ENCODE measurements around the gene CTSA. TPM values are rescaled to one million over a fixed set of nuclear protein-coding genes. Genes with fewer than 3 reads are reported as not detected.
"Not testable (repeated sequence)": the region's sequence is repeated elsewhere in the genome, so short reads cannot be mapped to it uniquely, and the experiment has no call there.

Gene CTSA
- total and polyA plus RNA-seq, 9 donors: 45.0 to 210 (median 110) TPM

DNA sequence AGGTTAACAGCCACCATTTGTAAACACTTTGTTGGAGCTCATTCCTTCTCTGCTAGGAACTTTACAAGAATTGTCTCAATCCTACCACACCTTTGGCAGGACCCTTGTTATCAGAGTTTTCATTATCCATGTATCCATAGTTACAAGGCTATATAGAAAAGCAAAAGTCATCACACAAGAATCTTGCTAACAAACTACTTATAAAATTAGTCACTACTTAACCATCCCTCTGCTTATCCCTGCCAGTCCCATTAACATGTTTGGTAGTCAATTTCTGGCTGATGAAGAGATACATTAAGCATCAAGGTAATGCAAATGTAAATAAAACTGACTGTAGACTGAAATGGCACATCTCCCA, 23.3 kb upstream of the CTSA start:
- Histone ChIP-seq H3K27me3 (no peaks in the 10 kb centered on the region), H3K4me3 (no peak overlapping the region), H3K27ac (peak overlapping the region in 1 of 2 donors; percentile 69), H3K9me3 (no peaks in the 10 kb centered on the region), H3K4me1 (ENCODE audit: insufficient read depth) (peaks cover 1% of the 10 kb centered on the region), H3K36me3 (no peaks in the 10 kb centered on the region)
- TF ChIP-seq POLR2A (IDR thresholded peaks at IDR 0.05) (no peak), EP300 (IDR thresholded peaks at IDR 0.05) (no peak)
- TF ChIP-seq, protein P1, sequence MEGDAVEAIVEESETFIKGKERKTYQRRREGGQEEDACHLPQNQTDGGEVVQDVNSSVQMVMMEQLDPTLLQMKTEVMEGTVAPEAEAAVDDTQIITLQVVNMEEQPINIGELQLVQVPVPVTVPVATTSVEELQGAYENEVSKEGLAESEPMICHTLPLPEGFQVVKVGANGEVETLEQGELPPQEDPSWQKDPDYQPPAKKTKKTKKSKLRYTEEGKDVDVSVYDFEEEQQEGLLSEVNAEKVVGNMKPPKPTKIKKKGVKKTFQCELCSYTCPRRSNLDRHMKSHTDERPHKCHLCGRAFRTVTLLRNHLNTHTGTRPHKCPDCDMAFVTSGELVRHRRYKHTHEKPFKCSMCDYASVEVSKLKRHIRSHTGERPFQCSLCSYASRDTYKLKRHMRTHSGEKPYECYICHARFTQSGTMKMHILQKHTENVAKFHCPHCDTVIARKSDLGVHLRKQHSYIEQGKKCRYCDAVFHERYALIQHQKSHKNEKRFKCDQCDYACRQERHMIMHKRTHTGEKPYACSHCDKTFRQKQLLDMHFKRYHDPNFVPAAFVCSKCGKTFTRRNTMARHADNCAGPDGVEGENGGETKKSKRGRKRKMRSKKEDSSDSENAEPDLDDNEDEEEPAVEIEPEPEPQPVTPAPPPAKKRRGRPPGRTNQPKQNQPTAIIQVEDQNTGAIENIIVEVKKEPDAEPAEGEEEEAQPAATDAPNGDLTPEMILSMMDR (IDR thresholded peaks at IDR 0.05): no peak
- intact Hi-C loops (cut with DNase I): no loop called here
- no peak for DNase-seq

DNA sequence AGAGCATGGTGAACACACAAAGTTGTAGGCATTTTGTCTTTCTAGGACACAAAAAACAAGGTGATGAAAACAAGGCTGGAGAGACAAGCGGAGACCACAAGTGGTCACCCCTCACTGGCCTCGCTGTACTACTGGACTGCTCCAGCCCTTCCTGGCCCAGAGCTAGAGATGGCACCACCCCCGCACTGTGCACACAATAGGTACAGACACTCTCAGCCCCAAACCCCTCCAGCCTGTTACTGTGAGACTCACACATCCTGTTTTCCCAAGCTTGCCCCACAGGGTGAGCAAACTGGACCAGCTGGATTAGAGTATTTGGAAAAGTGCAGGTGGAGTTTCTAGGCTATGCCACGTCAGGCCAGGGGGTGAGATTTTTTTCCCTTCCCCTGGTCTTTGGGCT, 18.5 kb upstream of the CTSA start:
- TF ChIP-seq, protein P1 (IDR thresholded peaks at IDR 0.05): no peak
- no peak for TF ChIP-seq POLR2A (IDR thresholded peaks at IDR 0.05)
- TF ChIP-seq EP300 (IDR thresholded peaks at IDR 0.05): no peak
- no peaks in the 10 kb centered on the region for H3K36me3 ChIP-seq
- intact Hi-C loops (cut with DNase I): no loop called here
- peaks cover 1% of the 10 kb centered on the region for H3K4me1 ChIP-seq (ENCODE audit: insufficient read depth)
- 88 to 93% (median 92%) methylated on average over 4 of the region's 4 CpGs for WGBS, 3 donors
- H3K9me3 ChIP-seq: no peaks in the 10 kb centered on the region
- no peak overlapping the region for H3K27ac ChIP-seq
- no peaks in the 10 kb centered on the region for H3K27me3 ChIP-seq
- no peak overlapping the region for H3K4me3 ChIP-seq
- no peak for DNase-seq

DNA sequence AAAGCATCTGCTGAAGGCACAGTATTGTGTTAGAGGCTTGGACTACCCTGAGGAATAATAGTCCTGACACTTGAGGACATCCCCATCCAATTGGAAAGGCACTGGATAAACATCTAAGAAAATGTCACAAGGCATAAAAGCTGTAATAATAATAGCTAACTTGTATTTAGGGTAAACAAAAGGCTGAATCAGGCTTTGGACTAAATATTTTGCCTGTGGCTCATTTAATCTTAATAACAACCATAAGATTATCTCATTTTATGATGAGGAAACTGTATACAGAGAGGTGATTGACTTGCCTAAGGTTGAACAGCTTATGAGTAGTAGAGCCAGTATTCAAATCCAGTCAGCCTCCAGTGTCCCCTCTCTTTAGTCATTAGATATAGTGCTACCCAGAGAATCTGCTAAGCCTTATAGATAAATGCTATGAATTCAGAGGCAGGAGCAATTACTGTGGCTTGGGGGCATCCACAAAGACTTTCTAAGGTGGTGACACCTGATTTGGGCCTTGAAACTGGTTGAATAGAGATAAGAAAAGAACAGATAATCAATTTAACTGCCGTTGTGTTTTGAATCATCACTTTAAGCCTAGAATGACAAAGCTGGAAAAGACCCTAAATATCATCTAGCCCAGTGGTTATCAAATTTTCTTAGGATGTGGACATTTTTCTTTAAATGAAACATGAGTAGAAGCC, 17.6 kb upstream of the CTSA start:
- TF ChIP-seq POLR2A (IDR thresholded peaks at IDR 0.05) (no peak), EP300 (IDR thresholded peaks at IDR 0.05) (no peak)
- TF ChIP-seq, protein P1 (IDR thresholded peaks at IDR 0.05): no peak
- no peak for DNase-seq
- H3K36me3 ChIP-seq: no peaks in the 10 kb centered on the region
- H3K4me3 ChIP-seq: no peak overlapping the region
- H3K9me3 ChIP-seq: no peaks in the 10 kb centered on the region
- 29 to 52% (median 51%) methylated on average over 1 of the region's 1 CpG for WGBS, 3 donors
- no peak overlapping the region for H3K27ac ChIP-seq
- intact Hi-C loops (cut with DNase I): no loop called here
- no peaks in the 10 kb centered on the region for H3K27me3 ChIP-seq
- H3K4me1 ChIP-seq (ENCODE audit: insufficient read depth): no peaks in the 10 kb centered on the region

DNA sequence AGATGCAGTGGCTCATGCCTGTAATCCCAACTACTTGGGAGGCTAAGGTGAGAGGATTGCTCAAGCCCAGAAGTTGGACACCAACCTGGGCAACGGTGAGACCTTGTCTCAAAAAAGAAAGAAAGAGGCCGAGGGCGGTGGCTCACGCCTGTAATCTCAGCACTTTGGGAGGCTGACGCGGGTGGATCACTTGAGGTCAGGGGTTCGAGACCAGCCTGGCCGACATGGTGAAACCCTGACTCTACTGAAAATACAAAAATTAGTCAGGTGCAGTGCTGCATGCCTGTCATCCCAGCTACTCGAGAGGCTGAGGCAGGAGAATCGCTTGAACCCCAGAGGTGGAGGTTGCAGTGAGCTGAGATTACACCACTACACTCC, 17.0 kb upstream of the CTSA start:
- H3K27ac ChIP-seq; intact Hi-C loops (cut with DNase I); H3K4me3 ChIP-seq; H3K27me3 ChIP-seq; H3K4me1 ChIP-seq (ENCODE audit: insufficient read depth); H3K36me3 ChIP-seq; H3K9me3 ChIP-seq: not testable (repeated sequence)
- 92 to 94% (median 93%) methylated on average over 10 of the region's 10 CpGs for WGBS, 3 donors
- DNase-seq: peak in 1 of 5 donors; percentile 9

DNA sequence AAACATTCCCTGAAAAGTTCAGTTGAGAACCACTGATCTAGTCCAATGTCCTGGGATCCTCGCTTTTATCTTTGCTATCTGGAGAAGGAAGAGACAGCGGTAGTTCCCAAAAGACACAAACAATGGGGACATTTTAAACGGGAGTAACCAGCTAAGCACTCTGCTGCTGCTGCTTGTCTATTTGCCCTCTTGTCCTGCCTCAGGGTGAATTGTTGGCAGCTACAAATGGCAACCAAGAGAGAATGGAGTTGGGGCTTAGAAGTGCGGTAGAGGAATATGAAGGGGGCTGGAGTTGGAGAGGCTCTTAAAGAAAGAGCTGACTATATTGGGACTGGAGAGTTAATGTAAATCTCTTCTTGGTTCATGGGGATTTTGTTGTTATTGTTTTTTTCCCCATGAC, 16.6 kb upstream of the CTSA start:
- DNase-seq: peak in 1 of 5 donors; percentile 1
- TF ChIP-seq POLR2A (IDR thresholded peaks at IDR 0.05) (no peak), EP300 (IDR thresholded peaks at IDR 0.05) (no peak)
- TF ChIP-seq, protein P1 (IDR thresholded peaks at IDR 0.05): no peak
- H3K4me3 ChIP-seq: no peak overlapping the region

More for the DNA sequence above, 16.6 kb upstream of the CTSA start:
- no peaks in the 10 kb centered on the region for H3K9me3 ChIP-seq
- 75 to 83% (median 83%) methylated on average over 4 of the region's 4 CpGs for WGBS, 3 donors
- H3K4me1 ChIP-seq (ENCODE audit: insufficient read depth): no peaks in the 10 kb centered on the region
- no peak overlapping the region for H3K27ac ChIP-seq
- no peaks in the 10 kb centered on the region for H3K27me3 ChIP-seq
- intact Hi-C loops (cut with DNase I): no loop called here
- no peaks in the 10 kb centered on the region for H3K36me3 ChIP-seq

All from ovary (tissue), 9 donors.